SW480 (cell line): Measurements from ENCODE around the gene ASPHD1.

ENCODE experiments used
- DNase-seq: peaks from one replicate; pipeline ENCODE4 v3.0.0-alpha.2; 2016; ENCODE audit warnings: low spot score

The ASPHD1 gene

GRCh38 chr16:29943846-29944799, 43.8 kb downstream of the ASPHD1 start:
- DNase-seq, result peak; percentile 98

GRCh38 chr16:29947897-29948296, 47.6 kb downstream of the ASPHD1 start:
- DNase-seq, result no peak

- DNase-seq, result no peak
Measured at GRCh38 chr16:29950806-29951461, 50.6 kb downstream of the ASPHD1 start.

- DNase-seq, result no peak
Measured at GRCh38 chr16:29951625-29952365, 51.5 kb downstream of the ASPHD1 start.
